GM23248 (cell line): ENCODE results near the gene IFT20. TPM values are rescaled to one million over a fixed set of nuclear protein-coding genes. Genes with fewer than 3 reads are reported as not detected.

ENCODE experiments used
- DNase-seq: peaks from one replicate; pipeline ENCODE4 v3.0.0-alpha.2; 2015
- H2AFZ ChIP-seq: fragments of 200-600 bp; sonication (generic); 2 replicates; pipeline ENCODE4 v1.6.1; 2016; ENCODE audit warnings: antibody characterized with exemption
- H3F3A ChIP-seq: fragments of 200-600 bp; sonication (generic); 2 replicates; pipeline ENCODE4 v1.6.1; 2016; ENCODE audit warnings: mild to moderate bottlenecking, antibody characterized with exemption, mixed run types; ENCODE audit not compliant: insufficient read depth
- H3K27ac ChIP-seq: fragments of 200-600 bp; sonication (generic); 2 replicates; pipeline ENCODE4 v1.5.1; 2016; ENCODE audit warnings: mild to moderate bottlenecking
- H3K27me3 ChIP-seq: fragments of 200-600 bp; sonication (generic); replicated peaks from 2 replicates; pipeline ENCODE4 v1.6.1; 2016; ENCODE audit warnings: mild to moderate bottlenecking; ENCODE audit not compliant: insufficient read depth
- H3K36me3 ChIP-seq: fragments of 200-600 bp; sonication (generic); 2 replicates; pipeline ENCODE4 v1.6.1; 2016; ENCODE audit warnings: low read depth, mild to moderate bottlenecking
- H3K4me1 ChIP-seq: fragments of 200-600 bp; sonication (generic); 2 replicates; pipeline ENCODE4 v1.6.1; 2016; ENCODE audit warnings: mild to moderate bottlenecking; ENCODE audit not compliant: insufficient read depth
- H3K4me2 ChIP-seq: fragments of 200-600 bp; sonication (generic); one replicate; pipeline ENCODE4 v1.6.1; 2016; ENCODE audit warnings: mild to moderate bottlenecking; ENCODE audit not compliant: unreplicated experiment
- H3K4me3 ChIP-seq: fragments of 200-600 bp; sonication (generic); 2 replicates; pipeline ENCODE4 v1.5.1; 2016; ENCODE audit warnings: mild to moderate bottlenecking
- H3K79me2 ChIP-seq: fragments of 200-600 bp; sonication (generic); 2 replicates; pipeline ENCODE4 v1.6.1; 2016; ENCODE audit warnings: mild to moderate bottlenecking; ENCODE audit not compliant: insufficient read depth
- H3K9ac ChIP-seq: fragments of 200-600 bp; sonication (generic); 2 replicates; pipeline ENCODE4 v1.6.1; 2016; ENCODE audit warnings: mild to moderate bottlenecking
- H3K9me2 ChIP-seq: fragments of 200-600 bp; sonication (generic); 2 replicates; pipeline ENCODE4 v1.6.1; 2016; ENCODE audit warnings: mixed run types, mild to moderate bottlenecking, moderate library complexity; ENCODE audit not compliant: insufficient read depth
- H3K9me3 ChIP-seq: fragments of 200-600 bp; sonication (generic); one replicate; pipeline ENCODE4 v1.6.1; 2017; ENCODE audit warnings: low read depth
- H4K20me1 ChIP-seq: fragments of 200-600 bp; sonication (generic); 2 replicates; pipeline ENCODE4 v1.6.0; 2016; ENCODE audit not compliant: insufficient read depth
- EZH2 ChIP-seq: fragments of 200-600 bp; sonication (generic); IDR thresholded peaks from 2 replicates; pipeline ENCODE4 v1.6.1; 2018; ENCODE audit warnings: antibody characterized with exemption, mild to moderate bottlenecking; ENCODE audit not compliant: insufficient read depth, poor library complexity, severe bottlenecking
- EZH2phosphoT487 ChIP-seq: fragments of 200-600 bp; sonication (generic); IDR thresholded peaks from 2 replicates; pipeline ENCODE4 v1.6.1; 2018; ENCODE audit warnings: antibody characterized with exemption, moderate library complexity, mild to moderate bottlenecking, low read depth; ENCODE audit not compliant: insufficient read depth
- WGBS, 2 experiments: methylation state at CpG; one replicate each; pipeline ENCODE4 v1.1.6; 2015 to 2017; ENCODE audit warnings: low lambda C conversion rate in 2 of 2, low coverage in 1 of 2; ENCODE audit errors: missing lambda C conversion rate in 2 of 2; 5-methylcytosine and 5-hydroxymethylcytosine counted together
- in situ Hi-C: fragments of 300-500 bp; cut with MboI; formaldehyde crosslinking; loops from 2 replicates; pipeline ENCODE4 v1.15.0; 2020
- polyA plus RNA-seq: library from polyadenylated mRNA; unstranded; fragments of >200 nt; fragmentation: Nextera tagmentation; extraction: Ambion mirVana; gene quantifications from 2 replicates; pipeline ENCODE4 v1.2.1, GENCODE V29; 2016
- total RNA-seq: library from RNA; depleted of rRNA; stranded (reverse); fragments of >200 nt; shearing (Covaris generic); gene quantifications from 2 replicates; pipeline ENCODE4 v1.2.3, GENCODE V29; 2014

IFT20 gene
- total and polyA plus RNA-seq, 2 experiments from 2014 or later, result 80.5 to 111 TPM

GRCh38 chr17:28335959-28336871 is 943 bp upstream of the IFT20 start:
- 3 to 5% methylated on average over 28 of the region's 29 CpGs for WGBS, 2 experiments
- Histone ChIP-seq H3K27ac (peak overlapping the region; percentile 97), H3K79me2 (peaks cover 94% of the 10 kb centered on the region), H3K4me3 (peak overlapping the region; percentile 86), H2AFZ (peak overlapping the region; percentile 55), H3K27me3 (no peaks in the 10 kb centered on the region), H3K4me1 (peaks cover 41% of the 10 kb centered on the region), H3K9me3 (no peaks in the 10 kb centered on the region), H3K9me2 (no peaks in the 10 kb centered on the region), H4K20me1 (no peaks in the 10 kb centered on the region; the same call in 1 of the 2 replicates), H3K36me3 (peaks cover 6% of the 10 kb centered on the region; the same call in 1 of the 2 replicates), H3F3A (peaks cover 21% of the 10 kb centered on the region), H3K9ac (peak overlapping the region; percentile 97), H3K4me2 (peak overlapping the region; percentile 73)
- peak; percentile 91 for DNase-seq
- TF ChIP-seq EZH2, result no peak
- TF ChIP-seq EZH2phosphoT487, result no peak
- in situ Hi-C loops, result no loop called here

- peak overlapping the region; percentile 86 for H3K4me3 ChIP-seq
- peak; percentile 81 for DNase-seq
- H3F3A ChIP-seq, result peaks cover 21% of the 10 kb centered on the region
- H3K36me3 ChIP-seq, result no peaks in the 10 kb centered on the region; the same call in 1 of the 2 replicates
- no peaks in the 10 kb centered on the region; the same call in 1 of the 2 replicates for H4K20me1 ChIP-seq
- no peaks in the 10 kb centered on the region for H3K9me3 ChIP-seq
- peak overlapping the region; percentile 100 for H3K4me2 ChIP-seq
- WGBS, 2 experiments, result 1 to 2% methylated on average over 18 of the region's 18 CpGs
- TF ChIP-seq EZH2phosphoT487, result no peak
- no peak for TF ChIP-seq EZH2
- H3K27me3 ChIP-seq, result no peaks in the 10 kb centered on the region
- in situ Hi-C loops, result loop anchor here (5.0 kb wide), 1 partner anchor 87 kb away; no protein-coding TSS in a partner anchor
- peak overlapping the region; percentile 97 for H3K27ac ChIP-seq
- H3K4me1 ChIP-seq, result peaks cover 41% of the 10 kb centered on the region
- peaks cover 91% of the 10 kb centered on the region for H3K79me2 ChIP-seq
- H2AFZ ChIP-seq, result peak overlapping the region; percentile 77
- no peaks in the 10 kb centered on the region for H3K9me2 ChIP-seq
- H3K9ac ChIP-seq, result peak overlapping the region; percentile 97
These were observed 539 bp downstream of the IFT20 start for GRCh38 chr17:28334666-28335200.

- peak overlapping the region; percentile 97 for H3K27ac ChIP-seq
- peak; percentile 57 for DNase-seq
- peak overlapping the region; percentile 100 for H3K4me2 ChIP-seq
- H3K4me1 ChIP-seq, result peaks cover 41% of the 10 kb centered on the region
- peaks cover 87% of the 10 kb centered on the region for H3K79me2 ChIP-seq
- H3K36me3 ChIP-seq, result peaks cover 3% of the 10 kb centered on the region; the same call in 1 of the 2 replicates
- no peaks in the 10 kb centered on the region for H3K9me3 ChIP-seq
- no peaks in the 10 kb centered on the region; the same call in 1 of the 2 replicates for H4K20me1 ChIP-seq
- no peaks in the 10 kb centered on the region for H3K9me2 ChIP-seq
- peak overlapping the region; percentile 97 for H3K9ac ChIP-seq
- H3F3A ChIP-seq, result peaks cover 22% of the 10 kb centered on the region
- 21% methylated on average over 6 of the region's 6 CpGs for WGBS, 2 experiments
- no peak for TF ChIP-seq EZH2phosphoT487
- no peak for TF ChIP-seq EZH2
- H3K4me3 ChIP-seq, result peak overlapping the region; percentile 86
- no peaks in the 10 kb centered on the region for H3K27me3 ChIP-seq
- H2AFZ ChIP-seq, result no peak overlapping the region
- in situ Hi-C loops, result loop anchor here (5.0 kb wide), 1 partner anchor 87 kb away; no protein-coding TSS in a partner anchor
These were observed 1.1 kb downstream of the IFT20 start for GRCh38 chr17:28334171-28334570.

GRCh38 chr17:28333083-28333746 is 2.1 kb downstream of the IFT20 start:
- H3K36me3 ChIP-seq, result peaks cover 11% of the 10 kb centered on the region; the same call in 1 of the 2 replicates
- no peaks in the 10 kb centered on the region; the same call in 1 of the 2 replicates for H4K20me1 ChIP-seq
- H3K4me3 ChIP-seq, result peak overlapping the region; percentile 86
- peak overlapping the region; percentile 100 for H3K4me2 ChIP-seq
- peaks cover 38% of the 10 kb centered on the region for H3K4me1 ChIP-seq
- in situ Hi-C loops, result loop anchor here (5.0 kb wide), 1 partner anchor 86 kb away; no protein-coding TSS in a partner anchor
- H3F3A ChIP-seq, result peaks cover 31% of the 10 kb centered on the region
- H3K27ac ChIP-seq, result peak overlapping the region; percentile 97; the same call in 1 of the 2 replicates
- peak overlapping the region; percentile 97; the same call in 1 of the 2 replicates for H3K9ac ChIP-seq
- no peak for TF ChIP-seq EZH2
- TF ChIP-seq EZH2phosphoT487, result no peak
- WGBS, 2 experiments, result 8 to 13% methylated on average over 1 of the region's 1 CpG
- no peaks in the 10 kb centered on the region for H3K9me3 ChIP-seq
- no peak overlapping the region for H2AFZ ChIP-seq
- peaks cover 81% of the 10 kb centered on the region for H3K79me2 ChIP-seq
- H3K27me3 ChIP-seq, result no peaks in the 10 kb centered on the region
- no peaks in the 10 kb centered on the region for H3K9me2 ChIP-seq
- DNase-seq, result peak; percentile 54
